ENCODE measurements around the gene ZC3H18. TPM values are rescaled to one million over a fixed set of nuclear protein-coding genes. Genes with fewer than 3 reads are reported as not detected.

The ZC3H18 gene
- total RNA-seq, 1 experiment from 2014 or later, result 76.4 TPM

GRCh38 chr16:88642881-88643643 lies 72.9 kb downstream of the ZC3H18 start:
- Histone ChIP-seq H3K4me1 (replicated peaks; ENCODE audit: insufficient read depth) (no peaks in the 10 kb centered on the region), H3F3A (ENCODE audit: insufficient read depth, low read depth) (peaks cover 6% of the 10 kb centered on the region; the same call in 1 of the 2 replicates), H3K4me3 (no peak overlapping the region), H3K9me2 (ENCODE audit: insufficient read depth) (no peaks in the 10 kb centered on the region), H3K27ac (no peak overlapping the region), H3K27me3 (ENCODE audit: insufficient read depth, low read depth) (peaks cover 13% of the 10 kb centered on the region; the same call in 1 of the 2 replicates), H4K20me1 (ENCODE audit: insufficient read depth) (no peaks in the 10 kb centered on the region), H2AFZ (no peak overlapping the region), H3K36me3 (ENCODE audit: low read depth) (no peaks in the 10 kb centered on the region), H3K4me2 (no peak overlapping the region), H3K9me3 (ENCODE audit: insufficient read depth, low read depth) (no peaks in the 10 kb centered on the region), H3K79me2 (ENCODE audit: low read depth) (no peaks in the 10 kb centered on the region)
- ChIA-PET POLR2A (ENCODE audit: unreplicated experiment) (no interaction called here), CTCF (no interaction called here)
- no peak for DNase-seq
- intact Hi-C loops (cut with micrococcal nuclease; ENCODE audit: unreplicated experiment), result no loop called here
- BruUV-seq (replicated peaks), result no TSS peak
- no peak for TF ChIP-seq EZH2 (IDR thresholded peaks at IDR 0.05; ENCODE audit: low read depth)
- TF ChIP-seq, protein P1, sequence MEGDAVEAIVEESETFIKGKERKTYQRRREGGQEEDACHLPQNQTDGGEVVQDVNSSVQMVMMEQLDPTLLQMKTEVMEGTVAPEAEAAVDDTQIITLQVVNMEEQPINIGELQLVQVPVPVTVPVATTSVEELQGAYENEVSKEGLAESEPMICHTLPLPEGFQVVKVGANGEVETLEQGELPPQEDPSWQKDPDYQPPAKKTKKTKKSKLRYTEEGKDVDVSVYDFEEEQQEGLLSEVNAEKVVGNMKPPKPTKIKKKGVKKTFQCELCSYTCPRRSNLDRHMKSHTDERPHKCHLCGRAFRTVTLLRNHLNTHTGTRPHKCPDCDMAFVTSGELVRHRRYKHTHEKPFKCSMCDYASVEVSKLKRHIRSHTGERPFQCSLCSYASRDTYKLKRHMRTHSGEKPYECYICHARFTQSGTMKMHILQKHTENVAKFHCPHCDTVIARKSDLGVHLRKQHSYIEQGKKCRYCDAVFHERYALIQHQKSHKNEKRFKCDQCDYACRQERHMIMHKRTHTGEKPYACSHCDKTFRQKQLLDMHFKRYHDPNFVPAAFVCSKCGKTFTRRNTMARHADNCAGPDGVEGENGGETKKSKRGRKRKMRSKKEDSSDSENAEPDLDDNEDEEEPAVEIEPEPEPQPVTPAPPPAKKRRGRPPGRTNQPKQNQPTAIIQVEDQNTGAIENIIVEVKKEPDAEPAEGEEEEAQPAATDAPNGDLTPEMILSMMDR (conservative IDR thresholded peaks at IDR 0.05), result no peak

GRCh38 chr16:88643644-88643932 lies 73.4 kb downstream of the ZC3H18 start:
- Histone ChIP-seq H3K4me1 (replicated peaks; ENCODE audit: insufficient read depth) (no peaks in the 10 kb centered on the region), H3K27me3 (ENCODE audit: insufficient read depth, low read depth) (peaks cover 13% of the 10 kb centered on the region; the same call in 1 of the 2 replicates), H3K27ac (no peak overlapping the region), H3K9me2 (ENCODE audit: insufficient read depth) (no peaks in the 10 kb centered on the region), H4K20me1 (ENCODE audit: insufficient read depth) (no peaks in the 10 kb centered on the region), H3K79me2 (ENCODE audit: low read depth) (no peaks in the 10 kb centered on the region), H3K4me2 (no peak overlapping the region), H2AFZ (no peak overlapping the region), H3F3A (ENCODE audit: insufficient read depth, low read depth) (peaks cover 6% of the 10 kb centered on the region; the same call in 1 of the 2 replicates), H3K9me3 (ENCODE audit: insufficient read depth, low read depth) (no peaks in the 10 kb centered on the region), H3K36me3 (ENCODE audit: low read depth) (no peaks in the 10 kb centered on the region), H3K4me3 (no peak overlapping the region)
- DNase-seq, result no peak
- intact Hi-C loops (cut with micrococcal nuclease; ENCODE audit: unreplicated experiment), result no loop called here
- TF ChIP-seq EZH2 (IDR thresholded peaks at IDR 0.05; ENCODE audit: low read depth), result no peak
- TF ChIP-seq, protein P1 (conservative IDR thresholded peaks at IDR 0.05), result no peak
- CTCF ChIA-PET, result no interaction called here
- POLR2A ChIA-PET (ENCODE audit: unreplicated experiment), result no interaction called here
- no TSS peak for BruUV-seq (replicated peaks)

DNA sequence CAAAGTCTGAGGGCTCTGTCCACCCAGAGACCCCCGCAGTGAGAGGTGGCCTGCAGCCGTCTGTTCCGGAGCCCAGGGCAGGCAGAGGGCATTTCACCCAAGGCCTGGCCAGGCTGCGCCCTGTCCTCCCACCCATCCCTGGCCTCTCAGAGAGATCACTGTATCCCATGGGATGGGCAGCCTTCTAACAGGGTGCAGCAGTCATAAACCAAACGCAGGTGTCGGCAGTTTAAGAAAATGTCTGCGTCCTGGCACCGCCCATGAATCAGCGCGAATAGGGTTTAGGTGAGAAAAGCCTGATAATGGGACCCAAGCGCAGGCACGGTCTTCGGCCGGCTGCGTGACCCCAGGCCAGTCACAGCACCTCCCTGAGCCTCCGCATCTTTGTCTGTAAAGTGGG lies 75.3 kb downstream of the ZC3H18 start:
- BruUV-seq (replicated peaks), result no TSS peak
- POLR2A ChIA-PET (ENCODE audit: unreplicated experiment), result no interaction called here
- Histone ChIP-seq H3K4me2 (no peak overlapping the region), H2AFZ (no peak overlapping the region), H3K4me1 (replicated peaks; ENCODE audit: insufficient read depth) (no peaks in the 10 kb centered on the region), H3K79me2 (ENCODE audit: low read depth) (no peaks in the 10 kb centered on the region), H3K9me2 (ENCODE audit: insufficient read depth) (no peaks in the 10 kb centered on the region), H3K36me3 (ENCODE audit: low read depth) (no peaks in the 10 kb centered on the region), H3K9me3 (ENCODE audit: insufficient read depth, low read depth) (no peaks in the 10 kb centered on the region), H3F3A (ENCODE audit: insufficient read depth, low read depth) (peaks cover 14% of the 10 kb centered on the region; the same call in 1 of the 2 replicates), H3K4me3 (no peak overlapping the region), H3K27me3 (ENCODE audit: insufficient read depth, low read depth) (peaks cover 13% of the 10 kb centered on the region; the same call in 1 of the 2 replicates), H3K27ac (no peak overlapping the region), H4K20me1 (ENCODE audit: insufficient read depth) (peaks cover 12% of the 10 kb centered on the region)
- intact Hi-C loops (cut with micrococcal nuclease; ENCODE audit: unreplicated experiment), result no loop called here
- no peak for DNase-seq
- CTCF ChIA-PET, result no interaction called here
- TF ChIP-seq, protein P1 (conservative IDR thresholded peaks at IDR 0.05), result no peak
- TF ChIP-seq EZH2 (IDR thresholded peaks at IDR 0.05; ENCODE audit: low read depth), result no peak
